GM23338 (cell line): ENCODE data around the gene SGMS2. TPM values are rescaled to one million over a fixed set of nuclear protein-coding genes. Genes with fewer than 3 reads are reported as not detected.

Experiments
- ATAC-seq: fragments of 200-7000 bp; cut with Tn5 transposase; 3 replicates; pipeline ENCODE4 v1.9.1; 2020
- DNase-seq: peaks from one replicate; pipeline ENCODE4 v3.0.0-alpha.2; 2015; ENCODE audit warnings: low spot score
- H2AFZ ChIP-seq: fragments of 200-600 bp; sonication (generic); 2 replicates; pipeline ENCODE4 v1.8.0; 2016; ENCODE audit warnings: antibody characterized with exemption, mild to moderate bottlenecking, moderate library complexity
- H3F3A ChIP-seq: fragments of 200-600 bp; sonication (generic); replicated peaks from 2 replicates; pipeline ENCODE4 v1.8.0; 2017; ENCODE audit warnings: antibody characterized with exemption, mixed run types, low read depth
- H3K27ac ChIP-seq: fragments of 200-600 bp; sonication (generic); 2 replicates; pipeline ENCODE4 v1.6.1; 2016; ENCODE audit warnings: low read depth
- H3K27me3 ChIP-seq: fragments of 200-600 bp; sonication (generic); 2 replicates; pipeline ENCODE4 v1.8.0; 2016; ENCODE audit warnings: mild to moderate bottlenecking, mixed run types, moderate library complexity; ENCODE audit not compliant: insufficient read depth
- H3K36me3 ChIP-seq: fragments of 200-600 bp; sonication (generic); 2 replicates; pipeline ENCODE4 v1.8.0; 2016; ENCODE audit warnings: mild to moderate bottlenecking; ENCODE audit not compliant: insufficient read depth
- H3K4me1 ChIP-seq: fragments of 200-600 bp; sonication (generic); 2 replicates; pipeline ENCODE4 v1.8.0; 2016; ENCODE audit warnings: mild to moderate bottlenecking, moderate library complexity; ENCODE audit not compliant: insufficient read depth
- H3K4me2 ChIP-seq: fragments of 200-600 bp; sonication (generic); 2 replicates; pipeline ENCODE4 v1.7.1; 2017; ENCODE audit warnings: mixed run types
- H3K4me3 ChIP-seq: fragments of 200-600 bp; sonication (generic); 2 replicates; pipeline ENCODE4 v1.6.1; 2016; ENCODE audit warnings: mixed run types
- H3K79me2 ChIP-seq: fragments of 200-600 bp; sonication (generic); replicated peaks from 2 replicates; pipeline ENCODE4 v1.8.0; 2017; ENCODE audit warnings: mild to moderate bottlenecking; ENCODE audit not compliant: insufficient read depth
- H3K9me2 ChIP-seq: fragments of 200-600 bp; sonication (generic); 2 replicates; pipeline ENCODE4 v1.8.0; 2017; ENCODE audit not compliant: insufficient read depth
- H4K20me1 ChIP-seq: fragments of 200-600 bp; sonication (generic); replicated peaks from 2 replicates; pipeline ENCODE4 v1.8.0; 2017; ENCODE audit warnings: mild to moderate bottlenecking; ENCODE audit not compliant: insufficient read depth
- H3K27ac Mint-ChIP-seq: 2 replicates; pipeline ENCODE4 v1.8.0; 2020; ENCODE audit warnings: inconsistent platforms, mild to moderate bottlenecking, moderate library complexity, mixed read lengths
- H3K27me3 Mint-ChIP-seq: 3 replicates; pipeline ENCODE4 v1.8.0; 2022; ENCODE audit warnings: low read depth, mild to moderate bottlenecking, moderate library complexity, mixed read lengths, inconsistent platforms; ENCODE audit not compliant: insufficient read depth, poor library complexity
- H3K36me3 Mint-ChIP-seq: 3 replicates; pipeline ENCODE4 v1.8.0; 2021; ENCODE audit warnings: low read depth, mild to moderate bottlenecking, inconsistent platforms, moderate library complexity, mixed read lengths
- H3K4me1 Mint-ChIP-seq: 3 replicates; pipeline ENCODE4 v1.8.0; 2020; ENCODE audit warnings: mild to moderate bottlenecking, inconsistent platforms, mixed read lengths
- H3K4me3 Mint-ChIP-seq: 3 replicates; pipeline ENCODE4 v1.8.0; 2021; ENCODE audit warnings: moderate library complexity, mild to moderate bottlenecking, inconsistent platforms, mixed read lengths
- H3K9me3 Mint-ChIP-seq: 3 replicates; pipeline ENCODE4 v1.8.0; 2020; ENCODE audit warnings: moderate library complexity, mild to moderate bottlenecking, inconsistent platforms, mixed read lengths
- CTCF ChIP-seq, 2 experiments: fragments of 200-600 bp in 1 of 2; sonication (generic) in 1 of 2; conservative IDR thresholded peaks; 2 replicates each; pipeline versions ENCODE4 v1.5.1 to v1.6.1; 2016 to 2017; ENCODE audit warnings: antibody characterized with exemption in 2 of 2, low read depth in 2 of 2, mild to moderate bottlenecking in 2 of 2, moderate library complexity in 1 of 2
- EZH2 ChIP-seq: fragments of 200-600 bp; sonication (generic); IDR thresholded peaks from one replicate; pipeline ENCODE4 v1.8.0; 2017; ENCODE audit warnings: antibody characterized with exemption, mild to moderate bottlenecking, low read depth; ENCODE audit not compliant: unreplicated experiment
- EZH2phosphoT487 ChIP-seq: fragments of 200-600 bp; sonication (generic); IDR thresholded peaks from one replicate; pipeline ENCODE4 v1.8.1; 2018; ENCODE audit warnings: antibody characterized with exemption; ENCODE audit not compliant: unreplicated experiment
- JUNB ChIP-seq: IDR thresholded peaks from one replicate; pipeline ENCODE4 v1.6.1; 2016; ENCODE audit warnings: antibody characterized with exemption; ENCODE audit not compliant: unreplicated experiment
- NANOG ChIP-seq: IDR thresholded peaks from 2 replicates; pipeline ENCODE4 v1.6.1; 2016; ENCODE audit warnings: antibody characterized with exemption, borderline replicate concordance
- REST ChIP-seq: IDR thresholded peaks from one replicate; pipeline ENCODE4 v1.6.1; 2018; ENCODE audit warnings: antibody characterized with exemption; ENCODE audit not compliant: unreplicated experiment
- ZNF331 ChIP-seq: fragments of 250-450 bp; sonication (Bioruptor Pico); IDR thresholded peaks from 2 replicates; pipeline ENCODE4 v1.5.0; 2020; ENCODE audit warnings: low read depth, mild to moderate bottlenecking, moderate library complexity
- ZNF462 ChIP-seq: fragments of 250-450 bp; sonication (Bioruptor Pico); IDR thresholded peaks from 2 replicates; pipeline ENCODE4 v1.5.0; 2020; ENCODE audit warnings: mild to moderate bottlenecking, moderate library complexity
- polyA plus RNA-seq: library from polyadenylated mRNA; unstranded; fragments of >200 nt; fragmentation: Nextera tagmentation; extraction: Ambion mirVana; gene quantifications from 2 replicates; pipeline ENCODE4 v1.2.1, GENCODE V29; 2016
- total RNA-seq: library from RNA; depleted of rRNA; stranded (reverse); fragments of >200 nt; shearing (Covaris generic); gene quantifications from 2 replicates; pipeline ENCODE4 v1.2.3, GENCODE V29; 2014

SGMS2 gene
- total and polyA plus RNA-seq, 2 experiments from 2014 or later: 0.35 to 1.1 TPM

DNA sequence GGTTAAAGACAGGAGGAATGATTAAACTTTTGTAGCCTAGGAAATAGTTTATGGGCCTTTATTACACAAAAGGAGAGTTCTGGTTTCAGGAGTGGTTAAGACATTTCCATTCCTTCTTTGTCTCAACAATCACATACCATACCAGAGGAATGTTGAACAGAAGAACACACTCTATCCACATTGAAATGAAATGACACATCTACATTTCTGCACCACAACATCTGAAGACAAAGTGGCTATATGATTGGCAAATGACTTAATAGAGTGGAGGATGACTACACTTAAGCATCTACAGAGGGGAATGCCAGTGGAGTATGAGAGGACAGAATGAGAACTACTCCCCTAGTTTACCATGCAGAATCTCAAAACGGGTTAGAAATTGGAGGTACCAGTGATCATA, 114.6 kb downstream of the SGMS2 start (continued):
- no peak for TF ChIP-seq REST
- no peak for TF ChIP-seq ZNF331 (CRISPR knock-in tag)
- no peak for TF ChIP-seq NANOG
- TF ChIP-seq CTCF (conservative IDR thresholded peaks at IDR 0.05; ENCODE audit: low read depth in 2 of 2): no peak

- H3K36me3 ChIP-seq: no peaks in the 10 kb centered on the region
- H4K20me1 ChIP-seq: no peaks in the 10 kb centered on the region
- no peak overlapping the region for H2AFZ ChIP-seq
- H3K4me2 ChIP-seq: no peak overlapping the region
- Mint-ChIP-seq H3K36me3 (peaks cover 17% of the 10 kb centered on the region; the same call in 2 of the 3 replicates), H3K27ac (no peak overlapping the region), H3K27me3 (peaks cover 2% of the 10 kb centered on the region), H3K9me3 (no peaks in the 10 kb centered on the region), H3K4me1 (no peaks in the 10 kb centered on the region), H3K4me3 (no peak overlapping the region)
- H3K79me2 ChIP-seq: no peaks in the 10 kb centered on the region
- no peak overlapping the region for H3K4me3 ChIP-seq
- DNase-seq (no peak), ATAC-seq (no peak)
- no peak overlapping the region for H3K27ac ChIP-seq
- H3F3A ChIP-seq: no peaks in the 10 kb centered on the region
- no peaks in the 10 kb centered on the region for H3K27me3 ChIP-seq
- H3K4me1 ChIP-seq: no peaks in the 10 kb centered on the region
- H3K9me2 ChIP-seq: no peaks in the 10 kb centered on the region
- no peak for TF ChIP-seq EZH2
- TF ChIP-seq ZNF462 (CRISPR knock-in tag): no peak
- TF ChIP-seq REST: no peak
- no peak for TF ChIP-seq JUNB
- TF ChIP-seq ZNF331 (CRISPR knock-in tag): no peak
- TF ChIP-seq EZH2phosphoT487: no peak
These were observed 121.1 kb downstream of the SGMS2 start for GRCh38 chr4:107945809-107946208.
